ENCODE measurements around the gene WASL. TPM values are rescaled to one million over a fixed set of nuclear protein-coding genes. Genes with fewer than 3 reads are reported as not detected.

WASL gene
- total RNA-seq, 6 donors from 2014 or later, result 24.1 to 62.2 (median 31.3) TPM

- no peak for DNase-seq
- no peak for ATAC-seq (ENCODE audit: low FRiP score in 2 of 2)
- Histone ChIP-seq H3K4me1 (no peaks in the 10 kb centered on the region), H3K27ac (no peak overlapping the region), H3K27me3 (no peaks in the 10 kb centered on the region), H3K36me3 (no peaks in the 10 kb centered on the region), H3K4me3 (no peak overlapping the region), H3K9me3 (no peaks in the 10 kb centered on the region)
- TF ChIP-seq POLR2A (IDR thresholded peaks at IDR 0.05) (no peak), EP300 (IDR thresholded peaks at IDR 0.05) (no peak), CTCF (IDR thresholded peaks at IDR 0.05) (no peak), POLR2AphosphoS5 (IDR thresholded peaks at IDR 0.05) (no peak)
- 61 to 82% methylated on average over 2 of the region's 2 CpGs for WGBS, 2 donors
Measured at GRCh38 chr7:123650595-123650994, 98.2 kb downstream of the WASL start.

DNA sequence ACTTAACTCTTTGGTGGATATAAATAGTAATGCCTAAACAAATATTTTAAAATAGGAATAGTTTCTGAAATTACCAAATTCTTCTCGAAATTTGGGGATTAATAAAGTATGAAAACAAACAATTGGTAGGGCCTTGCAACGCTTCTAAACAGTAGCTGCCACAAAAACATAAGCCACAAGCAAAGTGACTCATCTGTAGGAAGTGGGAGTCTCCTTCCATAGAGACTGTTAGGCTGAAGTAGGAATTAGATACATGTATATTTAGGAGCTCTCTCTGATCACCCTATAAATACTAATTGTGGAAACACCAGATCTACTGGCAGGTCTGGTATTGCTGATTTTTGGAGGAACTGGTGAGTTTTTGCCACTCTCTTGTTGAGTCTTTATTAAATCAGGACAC is 98.8 kb downstream of the WASL start:
- ATAC-seq (ENCODE audit: low FRiP score in 2 of 2), result no peak
- TF ChIP-seq CTCF (IDR thresholded peaks at IDR 0.05) (no peak), EP300 (IDR thresholded peaks at IDR 0.05) (no peak), POLR2A (IDR thresholded peaks at IDR 0.05) (no peak), POLR2AphosphoS5 (IDR thresholded peaks at IDR 0.05) (no peak)
- Histone ChIP-seq H3K4me1 (no peaks in the 10 kb centered on the region), H3K36me3 (no peaks in the 10 kb centered on the region), H3K27me3 (no peaks in the 10 kb centered on the region), H3K27ac (no peak overlapping the region), H3K4me3 (no peak overlapping the region), H3K9me3 (no peaks in the 10 kb centered on the region)
- no peak for DNase-seq
- 75 to 90% methylated on average over 2 of the region's 2 CpGs for WGBS, 2 donors

DNA sequence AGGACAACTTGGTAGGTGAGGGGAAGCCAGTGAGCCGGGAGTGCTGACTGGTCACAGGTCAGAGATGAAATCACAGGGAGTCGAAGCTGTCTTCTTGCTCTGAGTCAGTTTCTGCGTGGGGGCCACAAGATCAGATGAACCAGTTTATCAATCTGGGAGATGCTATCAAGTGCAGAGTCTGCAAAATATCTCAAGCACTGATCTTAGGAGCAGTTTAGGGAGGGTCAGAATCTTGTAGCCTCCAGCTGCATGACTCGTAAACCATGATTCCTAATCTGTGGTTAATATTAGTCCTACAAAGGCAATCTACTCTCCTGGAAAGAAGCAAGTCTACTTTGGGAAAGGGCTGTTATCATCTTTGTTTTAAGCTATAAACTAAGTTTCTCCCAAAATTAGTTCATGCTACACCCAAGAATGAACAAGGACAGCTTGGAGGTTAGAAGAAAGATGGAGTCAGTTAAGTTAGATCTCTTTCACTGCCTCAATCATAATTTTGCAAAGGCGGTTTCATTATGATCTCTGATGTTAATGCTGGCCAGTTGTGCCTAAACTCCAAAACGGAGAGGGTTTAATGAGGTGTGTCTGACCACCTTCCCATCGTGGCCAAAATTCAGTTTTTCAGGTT is 101.6 kb downstream of the WASL start:
- H3K36me3 ChIP-seq, result no peaks in the 10 kb centered on the region
- ATAC-seq (ENCODE audit: low FRiP score in 2 of 2) (no peak), DNase-seq (no peak)
- 83 to 92% methylated on average over 7 of the region's 7 CpGs for WGBS, 2 donors
- no peak overlapping the region for H3K4me3 ChIP-seq
- no peak overlapping the region for H3K27ac ChIP-seq
- H3K4me1 ChIP-seq, result peaks cover 0 to 4% (median 0%) of the 10 kb centered on the region in 4 donors
- H3K27me3 ChIP-seq, result no peaks in the 10 kb centered on the region
- no peak for TF ChIP-seq EP300 (IDR thresholded peaks at IDR 0.05)
- no peak for TF ChIP-seq POLR2A (IDR thresholded peaks at IDR 0.05)
- TF ChIP-seq POLR2AphosphoS5 (IDR thresholded peaks at IDR 0.05), result no peak
- TF ChIP-seq CTCF (IDR thresholded peaks at IDR 0.05), result no peak
- no peaks in the 10 kb centered on the region for H3K9me3 ChIP-seq

DNA sequence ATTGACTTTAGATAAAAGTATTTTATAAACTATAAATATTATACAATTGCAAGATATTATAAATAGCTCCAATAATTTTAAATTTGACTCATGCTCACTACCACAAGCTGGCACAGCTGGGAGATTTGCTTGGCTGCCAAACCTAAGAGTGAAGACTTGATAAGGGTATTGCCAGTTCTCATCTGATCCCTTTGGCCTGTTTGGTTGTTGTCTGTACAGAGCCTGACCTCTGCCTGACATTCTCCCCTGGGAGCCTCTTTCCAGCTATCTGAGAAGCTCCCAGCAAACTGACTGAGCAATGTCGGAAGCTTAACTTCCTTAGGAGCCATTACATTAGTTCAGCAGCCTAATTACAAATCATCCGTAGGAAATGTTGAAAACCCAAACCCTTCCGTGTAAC is 103.3 kb downstream of the WASL start:
- peaks cover 0 to 4% (median 0%) of the 10 kb centered on the region in 4 donors for H3K4me1 ChIP-seq
- DNase-seq, result no peak
- TF ChIP-seq EP300 (IDR thresholded peaks at IDR 0.05), result no peak
- TF ChIP-seq POLR2AphosphoS5 (IDR thresholded peaks at IDR 0.05), result no peak
- no peak for TF ChIP-seq POLR2A (IDR thresholded peaks at IDR 0.05)
- no peak for TF ChIP-seq CTCF (IDR thresholded peaks at IDR 0.05)
- no peaks in the 10 kb centered on the region for H3K36me3 ChIP-seq
- ATAC-seq (ENCODE audit: low FRiP score in 2 of 2), result no peak
- no peak overlapping the region for H3K27ac ChIP-seq
- no peak overlapping the region for H3K4me3 ChIP-seq
- H3K27me3 ChIP-seq, result no peaks in the 10 kb centered on the region
- no peaks in the 10 kb centered on the region for H3K9me3 ChIP-seq
- WGBS, 2 donors, result 69 to 82% methylated on average over 3 of the region's 3 CpGs
